ENCODE data around the gene EIF3K. TPM values are rescaled to one million over a fixed set of nuclear protein-coding genes. Genes with fewer than 3 reads are reported as not detected.
A peak's percentile ranks its signal among the peaks of the same experiment; 100 is the strongest.

The EIF3K gene
- total RNA-seq, 2 donors from 2014 or later = 237 to 302 TPM

DNA sequence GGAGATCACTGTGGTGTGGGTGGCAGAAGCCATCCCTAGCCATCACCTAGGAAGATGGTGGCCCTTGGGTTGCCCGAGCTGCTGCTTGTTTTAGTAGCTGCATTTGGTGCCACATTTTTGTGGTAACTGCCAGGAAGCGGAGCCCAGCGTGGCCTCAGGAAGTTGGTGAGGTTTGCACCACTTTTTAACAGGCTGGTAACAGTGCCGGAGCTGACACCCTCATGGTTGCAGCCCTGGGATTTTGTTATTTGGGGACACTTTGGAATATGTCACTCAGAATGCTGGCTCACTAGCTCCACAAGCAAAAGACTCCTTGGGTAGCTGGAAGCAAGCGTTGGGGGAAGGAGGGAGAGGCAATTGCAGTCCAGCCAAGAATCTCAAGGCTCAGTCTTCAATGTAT lies 50.6 kb downstream of the EIF3K start:
- Histone ChIP-seq H3K4me3 (peak overlapping the region; percentile 6), H3K4me1 (ENCODE audit: control insufficient read depth in 1 of 2, low read depth in 2 of 2) (peaks cover 78 to 96% of the 10 kb centered on the region in 2 donors), H3K27ac (peak overlapping the region; percentile 99 to 100), H3K36me3 (no peaks in the 10 kb centered on the region), H3K27me3 (replicated peaks; ENCODE audit: insufficient read depth) (no peaks in the 10 kb centered on the region), H3K9me3 (no peaks in the 10 kb centered on the region)
- no peak for DNase-seq (ENCODE audit: low spot score)
- TF ChIP-seq, protein P1, sequence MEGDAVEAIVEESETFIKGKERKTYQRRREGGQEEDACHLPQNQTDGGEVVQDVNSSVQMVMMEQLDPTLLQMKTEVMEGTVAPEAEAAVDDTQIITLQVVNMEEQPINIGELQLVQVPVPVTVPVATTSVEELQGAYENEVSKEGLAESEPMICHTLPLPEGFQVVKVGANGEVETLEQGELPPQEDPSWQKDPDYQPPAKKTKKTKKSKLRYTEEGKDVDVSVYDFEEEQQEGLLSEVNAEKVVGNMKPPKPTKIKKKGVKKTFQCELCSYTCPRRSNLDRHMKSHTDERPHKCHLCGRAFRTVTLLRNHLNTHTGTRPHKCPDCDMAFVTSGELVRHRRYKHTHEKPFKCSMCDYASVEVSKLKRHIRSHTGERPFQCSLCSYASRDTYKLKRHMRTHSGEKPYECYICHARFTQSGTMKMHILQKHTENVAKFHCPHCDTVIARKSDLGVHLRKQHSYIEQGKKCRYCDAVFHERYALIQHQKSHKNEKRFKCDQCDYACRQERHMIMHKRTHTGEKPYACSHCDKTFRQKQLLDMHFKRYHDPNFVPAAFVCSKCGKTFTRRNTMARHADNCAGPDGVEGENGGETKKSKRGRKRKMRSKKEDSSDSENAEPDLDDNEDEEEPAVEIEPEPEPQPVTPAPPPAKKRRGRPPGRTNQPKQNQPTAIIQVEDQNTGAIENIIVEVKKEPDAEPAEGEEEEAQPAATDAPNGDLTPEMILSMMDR (IDR thresholded peaks at IDR 0.05) = no peak
- no peak for ATAC-seq (ENCODE audit: insufficient number of reproducible peaks, low FRiP score, low read depth)

DNA sequence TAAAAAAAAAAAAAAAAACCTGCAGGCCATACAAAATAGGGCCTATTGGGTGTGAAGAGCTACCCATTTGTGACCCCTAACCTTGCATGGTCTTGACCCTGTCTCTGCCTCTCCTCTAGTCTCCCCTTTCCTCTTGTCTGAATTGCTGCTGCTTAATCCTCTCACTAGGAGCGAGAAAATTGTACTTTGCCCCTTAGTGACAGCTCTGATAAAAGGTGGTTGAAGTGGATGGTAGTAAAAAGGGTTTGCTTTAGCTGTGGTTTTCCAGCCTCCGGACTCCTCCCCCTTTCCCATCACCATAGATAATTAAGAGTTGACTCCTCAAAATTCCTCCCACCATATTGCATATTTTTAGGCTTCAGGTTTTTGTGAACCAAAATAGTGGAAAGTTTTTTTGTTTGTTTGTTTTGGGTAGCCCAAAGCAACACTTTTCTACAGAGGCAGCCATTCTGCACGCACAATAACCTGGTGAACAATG lies 52.0 kb downstream of the EIF3K start:
- ATAC-seq (ENCODE audit: insufficient number of reproducible peaks, low FRiP score, low read depth) = no peak
- peaks cover 78 to 96% of the 10 kb centered on the region in 2 donors for H3K4me1 ChIP-seq (ENCODE audit: control insufficient read depth in 1 of 2, low read depth in 2 of 2)
- H3K4me3 ChIP-seq = peak overlapping the region; percentile 39
- H3K27me3 ChIP-seq (replicated peaks; ENCODE audit: insufficient read depth) = no peaks in the 10 kb centered on the region
- no peaks in the 10 kb centered on the region for H3K9me3 ChIP-seq
- TF ChIP-seq, protein P1 (IDR thresholded peaks at IDR 0.05) = no peak
- no peaks in the 10 kb centered on the region for H3K36me3 ChIP-seq
- DNase-seq (ENCODE audit: low spot score) = no peak
- peak overlapping the region; percentile 99 to 100 for H3K27ac ChIP-seq

DNA sequence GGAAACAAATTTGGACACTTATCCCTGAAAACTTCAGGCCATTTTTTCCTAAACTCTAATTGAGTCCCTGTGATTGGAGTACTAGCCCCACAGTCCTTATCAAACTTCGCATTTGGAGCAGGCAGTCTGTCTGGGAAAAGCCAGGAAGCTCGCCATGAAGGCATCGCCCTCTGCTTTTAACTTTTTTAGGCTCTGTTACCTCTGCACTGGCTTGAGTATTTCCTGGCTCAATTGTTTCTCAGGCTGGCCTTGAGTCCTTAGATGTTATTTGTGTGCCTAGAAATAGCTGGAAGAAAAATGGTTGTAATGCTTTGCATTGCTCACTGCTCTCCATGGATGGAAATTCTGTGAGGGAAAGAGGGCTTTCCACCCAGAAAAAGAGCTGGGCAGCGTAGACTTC lies 52.7 kb downstream of the EIF3K start:
- no peak for ATAC-seq (ENCODE audit: insufficient number of reproducible peaks, low FRiP score, low read depth)
- Histone ChIP-seq H3K27ac (peak overlapping the region; percentile 99 to 100), H3K27me3 (replicated peaks; ENCODE audit: insufficient read depth) (no peaks in the 10 kb centered on the region), H3K9me3 (no peaks in the 10 kb centered on the region), H3K36me3 (no peaks in the 10 kb centered on the region), H3K4me1 (ENCODE audit: control insufficient read depth in 1 of 2, low read depth in 2 of 2) (peaks cover 79 to 96% of the 10 kb centered on the region in 2 donors), H3K4me3 (peak overlapping the region; percentile 32)
- no peak for DNase-seq (ENCODE audit: low spot score)
- TF ChIP-seq, protein P1 (IDR thresholded peaks at IDR 0.05) = no peak

DNA sequence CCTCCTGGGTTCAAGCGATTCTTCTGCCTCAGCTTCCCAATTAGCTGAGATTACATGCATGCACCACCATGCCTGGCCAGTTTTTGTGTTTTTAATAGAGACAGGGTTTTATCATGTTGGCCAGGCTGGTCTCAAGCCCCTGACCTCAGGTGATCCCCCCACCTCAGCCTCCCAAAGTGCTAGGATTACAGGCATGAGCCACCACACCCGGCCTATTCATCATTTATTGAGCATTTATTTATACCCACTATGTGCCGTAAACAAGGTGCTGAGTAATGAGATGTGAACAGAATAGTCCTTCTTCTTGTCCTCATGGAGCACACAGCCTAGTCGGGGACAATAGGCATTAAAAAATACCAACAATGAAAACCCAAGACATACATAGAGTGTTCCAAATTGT lies 54.0 kb downstream of the EIF3K start:
- Histone ChIP-seq H3K27me3 (replicated peaks; ENCODE audit: insufficient read depth) (no peaks in the 10 kb centered on the region), H3K36me3 (peaks cover 4% of the 10 kb centered on the region), H3K27ac (peak overlapping the region; percentile 99 to 100), H3K4me3 (no peak overlapping the region), H3K4me1 (ENCODE audit: control insufficient read depth in 1 of 2, low read depth in 2 of 2) (peaks cover 67 to 96% of the 10 kb centered on the region in 2 donors), H3K9me3 (no peaks in the 10 kb centered on the region)
- DNase-seq (ENCODE audit: low spot score) (no peak), ATAC-seq (ENCODE audit: insufficient number of reproducible peaks, low FRiP score, low read depth) (no peak)
- TF ChIP-seq, protein P1 (IDR thresholded peaks at IDR 0.05) = no peak

DNA sequence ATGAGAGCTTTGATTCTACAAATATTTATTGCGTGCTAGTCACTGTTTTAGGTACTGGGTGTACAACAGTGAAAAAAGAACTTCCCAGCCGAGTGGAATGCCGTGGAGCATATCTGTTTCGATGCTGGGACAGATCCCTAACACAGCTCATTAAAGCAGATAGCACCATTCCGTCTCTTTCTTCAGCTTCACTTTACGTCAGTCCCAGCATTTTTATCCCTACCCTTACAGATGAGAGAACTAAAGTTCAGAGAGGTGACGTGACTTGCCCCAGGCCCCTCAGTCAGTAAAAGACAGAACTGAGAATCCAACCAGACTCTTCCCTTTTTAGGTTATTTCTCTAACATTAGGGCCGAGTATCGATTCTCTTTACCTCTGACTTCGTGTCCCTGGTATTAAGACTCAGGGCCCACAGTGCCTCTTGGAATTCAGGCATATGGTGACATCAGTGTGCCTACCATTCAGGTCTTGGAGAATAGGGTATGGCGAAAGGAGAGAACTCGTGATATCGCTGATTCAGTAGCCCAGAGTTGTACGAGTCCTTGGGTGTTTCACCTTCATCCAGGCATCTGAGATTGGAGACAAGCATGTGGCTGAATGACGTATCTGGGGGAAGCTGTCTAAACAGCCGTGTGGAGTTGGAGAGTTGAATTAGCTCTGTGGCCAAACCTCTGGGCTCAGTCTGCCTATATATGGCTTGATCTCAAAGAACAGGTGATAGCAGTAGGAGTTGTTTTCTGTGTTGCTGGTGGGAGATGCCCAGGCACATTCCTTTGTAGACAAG lies 55.6 kb downstream of the EIF3K start:
- H3K9me3 ChIP-seq = no peaks in the 10 kb centered on the region
- peaks cover 4% of the 10 kb centered on the region for H3K36me3 ChIP-seq
- H3K4me3 ChIP-seq = peak overlapping the region; percentile 27
- H3K27me3 ChIP-seq (replicated peaks; ENCODE audit: insufficient read depth) = no peaks in the 10 kb centered on the region
- TF ChIP-seq, protein P1 (IDR thresholded peaks at IDR 0.05) = no peak
- ATAC-seq (ENCODE audit: insufficient number of reproducible peaks, low FRiP score, low read depth) = no peak
- peaks cover 58 to 96% of the 10 kb centered on the region in 2 donors for H3K4me1 ChIP-seq (ENCODE audit: control insufficient read depth in 1 of 2, low read depth in 2 of 2)
- peak overlapping the region; percentile 86 to 94 for H3K27ac ChIP-seq
- DNase-seq (ENCODE audit: low spot score) = no peak

All from thoracic aorta (tissue), 2 donors.